Stimulated activated CD4-positive, alpha-beta T cell treated with anti-CD3 and anti-CD28 coated beads, Interleukin-1b, Interleukin-23, amount 100 ng/mL, for 48 hours (primary cell): ENCODE data around the gene HDAC7.
"Not testable (repeated sequence)": the region's sequence is repeated elsewhere in the genome, so short reads cannot be mapped to it uniquely, and the experiment has no call there.

Source experiments
- DNase-seq: peaks from one replicate; pipeline ENCODE4 v3.0.0-alpha.2; 2020

HDAC7 gene

DNA sequence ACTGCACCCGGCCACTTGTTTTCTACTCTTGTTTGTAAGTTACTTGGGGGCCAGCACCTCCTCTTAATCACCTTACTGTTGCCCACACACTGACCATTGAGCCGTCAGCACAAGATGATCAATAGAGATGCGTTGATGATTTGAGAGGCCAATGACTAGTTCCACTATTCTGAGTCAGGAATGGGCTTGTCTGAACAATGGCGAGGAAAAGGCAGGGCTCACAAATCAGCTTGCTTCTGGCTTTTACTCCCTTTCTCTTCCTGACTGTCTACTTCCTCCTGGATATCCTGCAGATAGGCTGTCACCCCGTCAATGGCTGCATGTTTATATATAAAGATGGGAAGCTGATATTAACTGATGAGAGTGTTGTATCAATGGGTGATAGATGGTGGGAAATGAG lies 29.1 kb upstream of the HDAC7 start:
- no peak for DNase-seq

DNA sequence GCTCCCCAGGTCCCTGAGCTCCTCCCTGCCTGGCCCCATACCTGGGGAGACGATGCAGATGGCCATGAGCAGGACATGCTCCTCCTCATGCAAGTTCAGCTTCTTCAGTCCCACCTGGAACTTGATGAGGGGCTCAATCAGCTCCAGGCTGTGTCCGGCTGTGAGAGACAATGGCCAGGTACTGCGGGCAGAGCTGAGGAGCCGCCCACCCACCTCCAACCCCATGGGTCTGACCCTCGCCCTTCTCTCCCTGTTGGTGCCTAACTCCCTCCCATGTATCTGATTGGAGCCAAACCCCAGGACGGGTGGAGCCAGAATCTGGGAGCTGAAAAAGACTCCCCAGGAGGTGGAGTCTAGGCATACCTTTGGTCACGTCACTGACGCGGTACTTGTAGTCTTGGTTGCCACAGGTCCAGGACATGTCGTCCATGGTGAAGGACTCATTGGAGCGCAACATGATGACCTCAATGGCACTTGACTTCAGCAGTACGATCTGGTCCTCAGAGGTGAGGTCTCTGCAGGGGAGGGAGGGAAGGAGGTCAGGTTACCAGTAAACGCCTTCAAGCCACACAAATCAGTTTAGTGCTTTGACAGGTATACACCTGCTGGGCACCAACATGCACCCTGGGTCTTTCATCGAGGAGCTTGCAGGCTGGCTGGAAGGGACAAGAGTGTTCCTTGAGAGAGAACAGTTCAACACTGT lies 26.7 kb upstream of the HDAC7 start:
- DNase-seq, result no peak

DNA sequence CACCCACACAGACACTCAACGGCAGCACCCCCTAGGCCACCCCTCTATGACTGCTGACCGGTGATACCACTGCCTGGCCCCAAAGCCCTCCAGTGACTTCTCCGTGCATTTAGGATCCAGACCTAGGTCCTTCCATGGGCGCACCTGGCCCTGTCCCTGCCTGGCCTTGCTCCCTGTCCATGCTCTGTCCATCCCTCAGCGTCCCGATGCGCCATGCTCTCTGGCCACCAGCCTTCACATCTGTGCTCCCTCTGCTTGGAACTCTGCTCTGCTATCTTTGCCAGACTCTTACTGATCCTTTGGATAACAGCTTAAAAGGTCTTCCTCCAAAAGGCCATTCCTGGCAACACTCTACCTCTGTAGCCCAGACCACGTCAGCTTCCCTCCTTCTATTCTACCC lies 25.4 kb upstream of the HDAC7 start:
- DNase-seq, result no peak

DNA sequence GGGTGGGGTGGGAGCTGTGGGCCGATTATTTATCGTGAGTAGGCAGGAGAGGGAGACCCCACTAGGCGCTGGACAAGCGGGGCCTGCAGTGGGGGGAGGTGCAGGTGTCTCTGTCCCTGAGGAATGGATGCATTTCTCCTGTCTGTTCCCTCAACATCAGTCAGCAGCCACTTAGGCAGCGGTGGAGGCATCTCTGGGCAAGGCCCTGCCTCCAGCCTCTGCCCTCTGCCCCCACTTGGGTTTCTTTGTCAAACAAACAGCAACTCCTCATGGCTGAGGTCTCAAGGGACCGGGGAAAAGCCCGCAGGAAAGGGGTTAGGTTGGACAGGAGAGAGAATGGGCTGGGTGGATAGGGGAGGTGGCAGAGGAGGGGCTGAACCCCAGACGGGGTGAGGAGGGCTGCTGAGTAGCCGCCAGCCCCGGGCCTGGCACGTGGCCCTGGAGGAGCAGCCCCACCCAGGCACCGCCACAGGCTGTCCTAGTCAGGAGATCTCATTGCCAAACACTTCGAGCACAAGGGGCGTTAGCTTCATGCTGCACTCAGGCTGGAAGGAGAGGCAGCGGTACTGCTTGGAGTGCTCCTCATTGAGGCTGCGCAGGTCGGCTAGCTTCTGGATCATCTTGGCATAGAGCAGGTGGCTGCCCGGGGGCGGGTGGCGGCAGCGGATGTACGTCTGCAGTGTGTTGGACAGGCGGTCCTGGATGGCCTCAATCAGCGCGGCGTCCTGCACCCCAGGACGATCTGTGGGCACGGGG lies 24.7 kb upstream of the HDAC7 start:
- no peak for DNase-seq

DNA sequence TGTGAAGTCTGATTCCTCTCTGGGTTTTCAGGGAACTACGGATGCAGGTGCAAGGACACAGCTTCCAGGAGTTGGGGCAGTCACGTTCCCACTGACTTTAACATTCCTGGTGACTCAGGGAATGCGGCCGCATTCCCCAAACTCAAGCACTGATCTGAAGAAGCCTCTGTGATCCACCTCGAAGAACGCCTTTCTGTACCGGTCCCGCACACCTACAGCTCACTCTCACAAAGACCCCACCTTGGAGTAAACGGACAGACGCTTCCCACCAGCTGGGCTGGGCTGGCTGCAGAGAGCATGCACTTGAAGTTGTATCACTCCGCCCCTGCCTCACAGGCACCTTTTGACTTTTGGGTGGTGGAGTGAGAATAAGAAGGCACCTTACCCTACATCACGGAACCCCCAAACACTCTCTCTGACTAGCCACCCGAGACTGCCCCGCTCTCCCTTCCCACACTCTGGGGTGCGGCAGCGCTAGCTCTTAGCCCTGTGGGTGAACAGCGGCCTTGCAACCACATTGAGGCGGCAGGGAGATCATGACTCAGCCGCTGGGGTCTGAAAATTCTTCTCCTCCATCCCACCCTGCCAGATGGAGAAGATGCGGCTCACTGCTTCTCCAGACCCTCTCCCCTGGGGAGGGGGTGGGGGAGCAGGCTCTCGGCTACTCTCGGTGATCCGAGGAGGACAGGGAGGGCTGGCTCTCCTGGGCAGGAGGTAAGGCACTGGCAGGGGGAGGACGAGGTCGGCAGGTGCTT lies 23.7 kb upstream of the HDAC7 start:
- DNase-seq, result no peak

DNA sequence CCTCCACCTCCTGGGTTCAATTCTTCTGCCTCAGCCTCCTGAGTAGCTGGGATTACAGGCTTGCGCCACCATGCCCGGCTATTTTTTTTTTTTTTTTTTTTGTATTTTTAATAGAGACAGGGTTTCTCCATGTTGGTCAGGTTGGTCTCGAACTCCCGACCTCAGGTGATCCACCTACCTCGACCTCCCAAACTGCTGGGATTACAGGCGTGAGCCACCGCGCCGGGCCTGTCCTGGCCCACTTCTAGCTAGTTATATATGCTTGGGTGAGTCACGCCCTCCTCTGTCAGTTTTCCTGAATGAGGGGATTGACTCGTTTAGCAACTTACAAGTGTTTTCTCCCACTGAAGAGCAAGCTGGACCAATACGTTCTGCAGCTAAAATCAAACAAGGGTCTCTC lies 22.8 kb upstream of the HDAC7 start:
- not testable (repeated sequence) for DNase-seq

DNA sequence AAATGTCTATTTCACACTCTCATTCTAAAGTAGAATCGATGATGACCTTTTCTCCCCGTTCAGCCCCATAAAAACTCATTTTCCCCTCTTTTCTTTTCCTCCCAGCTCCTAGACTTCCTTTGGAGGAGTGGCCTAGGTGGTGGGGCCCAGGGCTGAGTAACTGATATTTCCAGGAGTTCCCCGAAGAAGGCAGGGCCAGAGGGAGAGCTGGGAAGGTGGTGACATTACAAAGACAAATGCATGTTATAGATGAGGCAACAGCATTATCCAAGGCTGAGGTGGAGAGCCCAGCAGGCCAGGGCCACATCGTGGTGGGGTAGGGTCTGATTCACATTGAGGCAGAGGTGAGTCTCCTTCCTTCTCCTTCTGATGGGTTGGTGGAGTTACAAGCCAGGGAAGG lies 22.2 kb upstream of the HDAC7 start:
- DNase-seq, result no peak

DNA sequence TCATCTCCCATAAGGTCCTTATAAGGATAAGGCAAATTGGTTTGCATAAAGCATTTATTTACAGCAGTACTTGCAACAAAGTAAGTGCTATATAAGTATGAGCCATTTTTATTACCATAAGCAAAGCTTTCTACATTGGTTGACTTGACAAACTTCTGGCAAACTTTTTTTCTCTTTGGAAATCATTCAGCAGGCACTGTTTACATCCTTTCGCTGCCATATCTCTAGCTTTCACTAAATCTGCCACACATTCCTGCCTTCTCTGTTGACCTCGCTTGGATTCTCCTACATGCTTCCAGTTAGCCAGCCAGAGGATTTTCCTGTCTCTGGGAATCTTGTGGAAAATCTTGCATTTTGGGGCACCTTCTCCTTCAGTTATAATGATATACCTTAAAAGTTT lies 21.8 kb upstream of the HDAC7 start:
- no peak for DNase-seq

DNA sequence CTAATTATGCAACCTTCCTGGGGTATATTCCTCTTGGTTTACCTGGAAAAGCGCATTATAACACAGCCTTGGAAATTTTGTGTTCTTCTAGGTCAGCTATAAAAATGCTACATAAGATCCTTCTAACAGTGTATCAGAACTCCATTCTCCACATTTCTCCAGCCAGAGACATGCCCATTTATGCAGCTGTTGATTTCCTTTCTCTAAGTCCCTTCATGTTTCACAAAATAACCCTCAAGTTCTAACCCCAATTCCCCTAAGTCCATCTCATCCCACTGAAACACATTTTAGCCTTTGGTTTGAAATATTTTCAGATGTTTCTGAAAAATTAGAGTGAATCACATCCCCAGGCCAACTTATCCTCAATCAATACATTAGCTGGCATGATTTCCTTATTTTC lies 20.9 kb upstream of the HDAC7 start:
- DNase-seq, result no peak

DNA sequence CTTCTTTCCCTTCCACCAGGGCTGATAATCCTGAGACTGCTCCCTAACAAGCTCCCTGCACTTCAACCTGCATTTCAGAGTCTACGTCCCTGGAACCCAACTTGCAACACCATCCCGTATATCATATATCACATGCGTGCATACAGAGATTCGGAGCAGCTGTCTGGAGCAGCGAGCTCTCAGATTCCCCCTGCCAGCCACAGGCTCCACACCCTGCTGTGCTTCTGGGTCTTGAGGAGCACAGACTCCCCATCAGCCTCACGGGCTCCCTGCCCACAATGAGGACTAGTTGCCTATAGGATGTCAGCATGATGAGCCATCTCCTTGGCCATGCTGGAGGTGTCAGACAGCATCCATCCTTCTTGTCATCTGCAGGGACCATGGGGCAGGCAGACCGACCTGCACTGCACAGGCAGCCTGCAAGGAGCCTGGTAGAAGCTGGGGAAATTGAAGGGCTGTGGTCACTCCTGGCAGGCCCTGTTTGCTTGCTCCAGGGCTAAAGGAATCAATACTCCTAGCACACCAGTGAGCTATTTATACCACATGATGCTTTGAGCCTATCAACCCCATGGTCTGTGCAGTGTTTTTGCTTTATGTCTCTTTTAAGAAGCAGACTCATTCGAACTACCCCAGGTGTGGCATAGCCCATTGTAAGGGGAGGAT lies 19.6 kb upstream of the HDAC7 start:
- DNase-seq, result no peak

DNA sequence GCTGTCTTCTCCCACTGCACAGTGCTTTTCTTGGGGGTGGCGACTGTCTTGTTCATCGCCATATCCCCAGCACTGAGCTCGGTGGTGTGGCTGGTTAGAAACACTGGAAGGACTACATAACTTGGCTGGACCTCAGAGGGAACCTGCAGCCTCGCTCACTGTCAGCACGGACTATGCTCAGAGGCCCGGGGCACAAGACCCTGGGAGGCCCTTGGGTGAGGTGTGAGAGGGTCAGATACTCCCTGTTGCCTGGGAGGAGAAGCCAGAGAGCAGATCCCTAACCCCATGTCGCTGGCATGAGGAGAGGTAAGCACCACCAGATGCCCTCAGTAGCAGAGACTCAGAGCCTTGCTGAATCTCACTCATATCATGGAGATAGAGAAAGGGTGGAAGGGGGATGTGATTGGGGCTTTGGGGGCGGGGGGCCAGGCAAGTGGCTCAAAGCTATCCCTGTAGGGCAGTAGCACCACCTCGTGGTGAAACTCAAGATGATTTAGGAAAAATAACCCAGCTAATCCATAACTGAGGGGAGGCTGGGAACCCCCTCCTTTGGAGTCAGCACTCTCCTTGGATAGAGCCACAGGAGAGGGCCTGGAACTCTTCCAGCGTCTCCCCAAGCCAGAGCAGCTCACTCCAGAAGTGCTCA lies 18.7 kb upstream of the HDAC7 start:
- DNase-seq, result no peak

DNA sequence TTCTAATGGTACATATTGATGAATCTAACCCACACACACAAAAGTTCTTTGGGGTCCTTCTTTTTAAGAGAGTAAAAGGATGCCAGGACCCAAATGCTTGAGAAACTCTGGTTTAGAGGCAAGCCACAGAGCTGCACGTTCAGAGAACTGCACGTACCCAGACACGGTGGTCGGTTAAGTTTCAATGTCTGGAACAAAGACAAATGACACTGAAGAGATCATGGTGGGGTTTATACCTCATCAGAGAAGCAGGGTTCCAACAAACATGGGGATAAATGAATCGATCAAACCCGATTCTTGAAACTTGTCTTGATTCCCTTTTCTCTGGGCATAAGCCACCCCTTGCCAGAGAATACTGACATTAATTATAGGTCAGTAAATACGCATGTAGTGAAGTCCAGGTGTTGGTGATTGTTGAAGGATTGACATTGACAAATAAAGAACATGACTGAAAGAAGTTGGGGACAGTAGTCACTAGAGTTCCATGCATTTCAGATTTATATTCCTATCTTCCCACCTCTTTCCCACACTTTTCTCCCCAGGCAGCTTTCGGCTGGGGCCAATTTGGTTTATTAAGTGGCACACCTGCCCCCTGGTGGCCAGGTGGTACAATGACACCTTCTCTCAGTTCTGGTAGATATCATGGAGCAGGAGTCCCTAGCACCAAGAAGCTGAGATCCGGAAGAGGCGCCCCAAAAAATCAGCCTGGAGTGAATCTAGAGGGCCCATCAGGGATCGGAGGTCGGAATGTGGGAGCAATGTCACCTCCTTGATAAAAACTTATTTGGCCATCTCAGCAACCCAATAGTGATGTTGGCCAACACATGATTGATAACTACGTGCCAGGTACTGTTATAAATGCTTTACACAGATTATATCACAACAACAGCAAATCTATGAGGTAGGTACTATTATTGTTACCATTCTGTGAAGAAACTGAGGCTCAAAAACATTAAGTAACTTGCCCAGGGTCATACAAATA lies 17.8 kb upstream of the HDAC7 start:
- DNase-seq, result peak; percentile 56

DNA sequence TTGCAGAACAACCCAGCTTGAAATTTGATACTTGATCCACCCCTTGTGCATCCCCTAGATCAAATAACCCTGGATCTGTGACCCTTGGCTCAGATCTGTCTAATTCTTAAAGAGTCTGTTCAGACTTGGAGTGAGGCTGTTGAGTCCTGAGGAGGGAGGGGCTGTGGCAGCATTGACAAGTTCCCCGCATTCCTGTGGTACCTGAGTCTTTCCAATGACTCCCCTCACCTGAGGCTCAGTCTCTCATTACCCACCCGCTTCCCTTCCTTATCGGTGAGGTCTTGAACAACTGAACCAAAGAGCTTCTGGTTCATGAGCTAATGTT lies 16.1 kb upstream of the HDAC7 start:
- DNase-seq, result no peak

DNA sequence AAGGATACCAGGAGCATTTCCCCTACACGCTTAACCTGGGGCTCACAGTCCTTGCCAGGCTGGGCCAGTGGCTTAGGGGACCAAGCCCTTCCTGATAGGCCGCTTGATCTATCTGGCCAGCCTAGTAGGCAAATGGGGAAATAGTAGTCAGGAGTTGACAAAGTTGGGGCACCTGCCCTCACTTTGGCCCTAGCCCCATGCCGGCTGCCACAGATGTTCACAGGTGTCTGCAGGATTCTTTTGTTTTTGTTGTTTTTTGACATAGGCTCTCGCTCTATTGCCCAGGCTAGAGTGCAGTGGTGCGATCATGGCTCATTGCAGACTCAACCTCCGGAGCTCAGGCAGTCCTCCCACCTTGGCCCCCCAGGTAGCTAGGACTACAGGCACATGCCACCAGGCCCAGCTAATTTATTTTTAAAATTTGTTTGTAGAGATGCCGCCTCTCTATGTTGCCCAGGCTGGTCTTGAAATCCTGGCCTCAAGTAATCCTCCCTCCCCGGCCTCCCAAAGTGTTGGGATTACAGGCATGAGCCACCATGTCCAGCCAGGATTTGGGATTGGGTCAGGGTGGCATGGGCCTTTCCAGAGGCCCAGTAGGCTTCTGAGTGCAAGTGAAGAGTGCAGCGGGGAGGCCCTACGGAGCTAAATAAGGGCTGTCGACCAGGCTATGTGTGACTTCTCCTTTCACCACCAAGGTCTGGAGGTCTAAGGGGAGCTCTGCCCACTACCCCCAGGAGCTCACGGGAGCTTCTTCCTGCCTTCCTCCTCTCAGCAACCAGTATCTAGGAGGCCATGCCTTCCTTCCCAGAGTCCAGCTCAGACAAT lies 15.5 kb upstream of the HDAC7 start:
- DNase-seq, result no peak

DNA sequence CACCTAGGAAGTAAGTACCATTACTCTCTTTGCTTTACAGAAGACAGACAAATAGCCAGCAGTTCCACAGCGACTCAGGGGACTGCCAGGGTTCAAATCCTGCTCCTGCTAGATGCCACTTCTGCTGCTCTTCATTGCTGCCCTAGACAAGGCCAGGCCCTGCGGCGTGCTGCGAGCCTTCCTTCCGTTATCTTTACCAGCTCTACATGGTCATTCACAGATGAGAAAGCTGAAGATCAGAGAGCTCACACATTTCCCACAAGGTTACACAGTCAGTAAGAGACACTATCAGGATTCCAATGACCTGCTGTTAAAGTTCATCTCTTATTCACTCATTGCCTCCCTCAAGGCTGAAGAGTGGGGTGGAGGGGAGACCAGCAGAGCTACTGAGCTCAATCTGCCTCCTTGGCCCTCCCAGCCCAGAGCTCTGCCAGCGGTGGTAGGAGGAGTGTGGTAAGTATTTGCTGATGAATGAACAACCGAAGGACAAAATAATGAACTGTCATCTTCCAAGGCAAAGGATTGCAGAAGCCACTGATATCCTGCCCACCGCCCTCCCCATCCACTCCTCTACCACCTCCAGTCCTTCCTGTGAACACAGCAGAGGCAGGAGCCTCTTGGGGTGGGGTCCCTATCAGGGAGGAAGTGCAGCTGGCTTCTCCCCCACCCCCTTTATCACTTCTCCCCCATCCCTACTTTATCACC lies 14.6 kb upstream of the HDAC7 start:
- DNase-seq, result no peak

DNA sequence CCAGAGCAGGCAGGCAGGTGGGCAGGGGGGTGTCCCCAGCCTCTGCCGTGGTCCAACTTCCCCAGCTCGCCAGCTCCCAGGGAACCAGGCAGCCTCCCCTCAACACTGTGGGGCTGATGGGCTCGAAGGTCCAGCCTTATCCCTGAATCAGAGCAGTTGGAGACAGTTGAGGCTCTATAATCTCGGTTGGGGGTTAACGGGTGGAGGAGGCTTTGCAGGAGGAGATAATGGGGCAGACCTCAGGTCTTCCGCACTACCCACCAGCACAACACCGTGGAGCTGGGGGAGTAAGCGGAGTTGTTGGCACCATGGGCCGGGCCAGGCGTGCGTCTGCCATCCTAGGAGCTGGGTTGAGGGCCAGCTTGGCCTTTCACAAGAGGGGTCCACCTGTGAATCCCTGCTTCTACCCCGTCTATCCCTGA lies 13.9 kb upstream of the HDAC7 start:
- no peak for DNase-seq

DNA sequence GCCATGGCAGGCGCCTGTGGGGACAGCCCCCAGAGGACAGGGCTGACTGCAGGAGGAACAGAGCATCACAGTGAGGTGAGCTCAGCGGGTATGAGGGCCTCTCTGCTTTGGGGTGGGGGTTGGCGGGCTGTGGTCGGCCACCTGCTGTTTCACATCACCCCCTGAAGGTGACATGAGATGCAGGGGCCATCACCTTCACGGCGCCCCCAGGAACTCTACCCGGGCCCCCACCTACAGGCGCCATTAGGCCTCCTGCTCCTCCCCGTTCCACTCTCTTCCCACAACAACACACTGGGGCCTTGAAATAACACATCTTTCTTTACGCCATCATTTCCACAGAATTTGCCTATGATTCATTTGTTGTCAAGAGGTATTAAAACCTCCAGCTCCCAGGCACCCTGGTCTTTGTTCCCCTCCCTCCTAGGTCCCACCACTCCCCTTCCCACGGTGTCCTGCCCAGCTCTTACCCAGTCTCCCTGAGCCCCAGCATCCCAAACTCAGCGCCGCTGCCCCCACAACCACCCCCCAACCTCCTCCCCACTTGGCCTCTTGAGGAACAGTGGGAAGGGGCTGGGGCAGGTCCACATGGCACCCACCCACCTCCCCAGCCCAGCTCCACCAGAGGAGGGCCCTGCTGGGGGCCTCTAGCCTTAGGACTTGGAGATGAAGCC lies 12.7 kb upstream of the HDAC7 start:
- DNase-seq, result peak; percentile 90

DNA sequence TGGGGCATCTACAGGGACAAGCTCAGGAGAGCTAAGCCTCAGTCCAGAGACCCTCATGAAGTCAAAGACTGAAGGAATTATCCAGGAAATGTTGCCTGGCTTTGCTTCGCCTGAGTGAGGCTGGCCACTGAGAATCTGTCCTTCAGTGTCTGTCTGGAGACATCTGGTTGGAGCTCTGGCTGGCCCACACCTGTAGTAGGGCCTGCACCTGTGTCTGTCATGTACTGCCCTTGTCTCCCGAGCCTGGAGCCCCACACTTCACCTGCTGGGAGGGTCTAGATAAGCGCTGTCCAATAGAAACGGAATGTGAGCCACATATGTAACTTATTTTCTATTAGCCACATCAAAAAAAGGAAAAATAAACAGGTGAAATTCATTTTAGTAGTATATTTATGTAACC lies 9.9 kb upstream of the HDAC7 start:
- DNase-seq, result no peak

DNA sequence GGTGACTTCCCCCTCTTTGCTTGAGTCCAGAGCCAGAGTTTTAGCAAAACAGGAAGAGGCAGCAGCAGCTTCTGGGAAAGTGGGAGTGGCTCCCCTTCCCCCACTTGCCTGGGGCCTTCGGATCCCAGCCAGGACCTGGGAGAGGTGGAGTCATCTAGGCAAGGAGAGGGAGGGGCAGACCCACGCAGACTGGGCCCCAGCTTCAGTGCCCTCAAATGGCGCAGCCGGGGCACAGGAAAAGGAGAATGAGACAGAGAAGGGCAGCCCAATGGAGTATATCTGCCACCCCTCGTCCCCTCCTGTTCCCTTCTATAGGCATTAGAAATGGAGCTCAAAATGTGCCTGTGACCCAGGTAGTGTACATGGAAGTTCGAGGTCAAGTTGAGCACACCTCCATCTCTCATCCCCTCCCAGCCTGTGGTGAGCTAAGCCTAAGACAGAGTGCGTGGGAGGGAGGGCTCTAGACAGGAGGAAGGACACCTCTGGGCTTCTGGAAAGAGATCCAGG lies 9.3 kb upstream of the HDAC7 start:
- DNase-seq, result no peak
